ENCODE data around the gene UBE2Q1.
"Not testable (repeated sequence)": the region's sequence is repeated elsewhere in the genome, so short reads cannot be mapped to it uniquely, and the experiment has no call there.

DNA sequence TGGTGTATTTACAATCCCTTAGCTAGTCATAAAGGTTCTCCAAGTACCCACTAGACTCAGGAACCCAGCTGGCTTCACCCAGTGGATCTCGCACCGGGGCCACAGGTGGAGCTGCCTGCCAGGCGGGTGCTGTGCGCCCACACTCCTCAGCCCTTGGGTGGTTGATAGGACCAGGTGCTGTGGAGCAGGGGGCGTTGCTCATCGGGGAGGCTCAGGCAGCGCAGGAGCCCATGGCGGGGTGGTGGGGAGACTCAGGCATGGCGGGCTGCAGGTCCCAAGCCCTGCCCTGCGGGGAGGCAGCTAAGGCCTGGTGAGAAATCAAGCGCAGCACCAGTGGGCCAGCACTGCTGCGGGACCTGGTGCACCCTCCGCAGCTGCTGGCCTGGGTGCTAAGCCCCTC, 26.5 kb downstream of the UBE2Q1 start:
- TF ChIP-seq, protein P1, sequence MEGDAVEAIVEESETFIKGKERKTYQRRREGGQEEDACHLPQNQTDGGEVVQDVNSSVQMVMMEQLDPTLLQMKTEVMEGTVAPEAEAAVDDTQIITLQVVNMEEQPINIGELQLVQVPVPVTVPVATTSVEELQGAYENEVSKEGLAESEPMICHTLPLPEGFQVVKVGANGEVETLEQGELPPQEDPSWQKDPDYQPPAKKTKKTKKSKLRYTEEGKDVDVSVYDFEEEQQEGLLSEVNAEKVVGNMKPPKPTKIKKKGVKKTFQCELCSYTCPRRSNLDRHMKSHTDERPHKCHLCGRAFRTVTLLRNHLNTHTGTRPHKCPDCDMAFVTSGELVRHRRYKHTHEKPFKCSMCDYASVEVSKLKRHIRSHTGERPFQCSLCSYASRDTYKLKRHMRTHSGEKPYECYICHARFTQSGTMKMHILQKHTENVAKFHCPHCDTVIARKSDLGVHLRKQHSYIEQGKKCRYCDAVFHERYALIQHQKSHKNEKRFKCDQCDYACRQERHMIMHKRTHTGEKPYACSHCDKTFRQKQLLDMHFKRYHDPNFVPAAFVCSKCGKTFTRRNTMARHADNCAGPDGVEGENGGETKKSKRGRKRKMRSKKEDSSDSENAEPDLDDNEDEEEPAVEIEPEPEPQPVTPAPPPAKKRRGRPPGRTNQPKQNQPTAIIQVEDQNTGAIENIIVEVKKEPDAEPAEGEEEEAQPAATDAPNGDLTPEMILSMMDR (IDR thresholded peaks at IDR 0.05), result not testable (repeated sequence)
- not testable (repeated sequence) for TF ChIP-seq EP300, POLR2A (IDR thresholded peaks at IDR 0.05)

Data from suprapubic skin (tissue), 3 donors.